Thyroid gland (tissue), 4 donors: ENCODE measurements around the gene ADCY7.

Source experiments
- POLR2A ChIP-seq, 2 donors: fragments of 450-650 bp; IDR thresholded peaks; one replicate each; pipeline ENCODE4 v1.6.1; 2017; ENCODE audit warnings: antibody characterized with exemption in 2 of 2, mild to moderate bottlenecking in 2 of 2, moderate library complexity in 1 of 2
- TF ChIP-seq, protein P1 (sequence below), 6 experiments: fragments of 200-600 bp in 3 of 6; fragments of 450-650 bp in 3 of 6; sonication (generic) in 3 of 6; IDR thresholded peaks; one replicate each; pipeline ENCODE4 v1.5.1; 2016 to 2019; ENCODE audit warnings: antibody characterized with exemption in 6 of 6, mild to moderate bottlenecking in 2 of 6, inconsistent platforms in 1 of 6, moderate library complexity in 1 of 6

DNA sequence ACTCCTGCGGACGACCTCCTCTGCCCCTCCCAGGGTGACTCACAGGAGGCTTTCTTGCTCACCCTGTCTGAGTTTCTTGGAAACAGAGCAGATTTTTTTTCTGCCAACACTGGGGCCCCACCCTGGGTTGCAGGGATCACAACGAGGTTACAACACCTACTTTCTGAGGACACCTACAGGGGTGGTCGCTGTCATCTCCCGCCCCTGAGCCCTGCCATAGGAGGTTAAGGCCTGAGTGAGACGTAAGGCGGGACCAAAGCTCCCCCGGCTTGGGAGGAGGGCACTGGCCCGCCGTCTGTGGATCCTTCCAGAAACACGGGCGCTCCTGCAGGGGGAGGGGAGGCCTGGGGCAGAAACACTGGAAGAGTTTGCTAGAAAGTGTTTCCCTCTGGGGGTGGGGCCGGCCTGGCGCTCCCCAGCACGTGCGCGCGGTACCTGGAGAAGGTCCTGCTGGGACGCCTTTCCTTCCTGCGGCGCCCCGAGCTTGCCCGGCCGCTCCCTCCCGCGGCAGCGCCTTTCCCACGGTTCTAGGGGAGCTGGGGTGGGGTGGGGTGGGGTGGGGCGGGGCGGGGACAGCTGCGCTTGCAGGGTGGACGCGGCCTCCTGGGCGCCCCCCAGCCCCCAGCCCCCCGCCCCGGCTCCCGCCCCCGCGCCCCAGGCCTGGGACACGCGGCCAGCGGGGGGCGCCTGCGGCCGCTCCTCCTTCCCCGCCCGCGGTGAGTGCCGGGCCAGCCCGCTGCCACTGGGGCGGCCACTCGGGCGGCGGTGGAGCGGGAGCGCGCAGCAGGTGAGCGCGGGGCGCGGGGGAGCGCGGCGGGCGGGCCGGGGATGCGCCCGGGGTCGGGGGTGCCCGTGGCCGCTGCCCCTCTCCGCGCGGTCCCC lies 20.7 kb upstream of the ADCY7 start:
- TF ChIP-seq, protein P1, sequence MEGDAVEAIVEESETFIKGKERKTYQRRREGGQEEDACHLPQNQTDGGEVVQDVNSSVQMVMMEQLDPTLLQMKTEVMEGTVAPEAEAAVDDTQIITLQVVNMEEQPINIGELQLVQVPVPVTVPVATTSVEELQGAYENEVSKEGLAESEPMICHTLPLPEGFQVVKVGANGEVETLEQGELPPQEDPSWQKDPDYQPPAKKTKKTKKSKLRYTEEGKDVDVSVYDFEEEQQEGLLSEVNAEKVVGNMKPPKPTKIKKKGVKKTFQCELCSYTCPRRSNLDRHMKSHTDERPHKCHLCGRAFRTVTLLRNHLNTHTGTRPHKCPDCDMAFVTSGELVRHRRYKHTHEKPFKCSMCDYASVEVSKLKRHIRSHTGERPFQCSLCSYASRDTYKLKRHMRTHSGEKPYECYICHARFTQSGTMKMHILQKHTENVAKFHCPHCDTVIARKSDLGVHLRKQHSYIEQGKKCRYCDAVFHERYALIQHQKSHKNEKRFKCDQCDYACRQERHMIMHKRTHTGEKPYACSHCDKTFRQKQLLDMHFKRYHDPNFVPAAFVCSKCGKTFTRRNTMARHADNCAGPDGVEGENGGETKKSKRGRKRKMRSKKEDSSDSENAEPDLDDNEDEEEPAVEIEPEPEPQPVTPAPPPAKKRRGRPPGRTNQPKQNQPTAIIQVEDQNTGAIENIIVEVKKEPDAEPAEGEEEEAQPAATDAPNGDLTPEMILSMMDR (IDR thresholded peaks at IDR 0.05): peak in 2 of 6 experiments; percentile 29 to 55
- no peak for TF ChIP-seq POLR2A (IDR thresholded peaks at IDR 0.05)
